ENCODE data around the gene NEDD4L.

DNA sequence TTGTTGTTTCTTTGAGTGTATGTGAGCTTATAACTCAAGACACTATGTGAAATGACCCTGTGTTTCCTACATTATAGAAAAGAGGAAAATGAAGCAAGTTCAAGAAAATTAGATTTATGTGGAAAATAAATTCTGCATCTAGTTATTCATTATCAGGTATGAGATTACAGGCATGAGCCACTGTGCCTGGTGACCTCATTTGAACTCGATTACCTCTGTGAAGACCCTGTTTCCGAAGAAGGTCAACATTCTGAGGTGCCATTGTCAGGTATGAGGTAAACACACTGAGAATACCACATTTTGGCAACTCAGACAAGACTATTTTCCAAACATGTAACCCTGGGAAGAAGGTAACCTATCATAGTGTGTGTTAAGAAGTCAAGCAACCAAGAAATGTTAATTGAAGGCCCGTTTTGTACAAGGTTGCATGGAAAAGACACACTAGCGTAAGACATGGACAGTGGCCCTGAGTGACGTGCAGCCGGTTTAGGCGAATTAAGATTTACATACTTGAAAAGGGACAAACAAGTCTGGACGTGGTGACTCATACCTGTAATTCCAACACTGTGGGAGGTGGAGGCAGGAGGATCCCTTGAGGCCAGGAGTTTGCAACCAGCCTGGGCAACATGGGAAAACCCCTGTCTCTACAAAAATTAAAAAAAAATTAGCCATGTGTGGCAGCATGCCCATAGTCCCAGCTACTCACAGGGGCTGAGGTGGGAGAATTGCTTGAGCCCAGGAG, 186.6 kb downstream of the NEDD4L start:
- TF ChIP-seq, protein P1, sequence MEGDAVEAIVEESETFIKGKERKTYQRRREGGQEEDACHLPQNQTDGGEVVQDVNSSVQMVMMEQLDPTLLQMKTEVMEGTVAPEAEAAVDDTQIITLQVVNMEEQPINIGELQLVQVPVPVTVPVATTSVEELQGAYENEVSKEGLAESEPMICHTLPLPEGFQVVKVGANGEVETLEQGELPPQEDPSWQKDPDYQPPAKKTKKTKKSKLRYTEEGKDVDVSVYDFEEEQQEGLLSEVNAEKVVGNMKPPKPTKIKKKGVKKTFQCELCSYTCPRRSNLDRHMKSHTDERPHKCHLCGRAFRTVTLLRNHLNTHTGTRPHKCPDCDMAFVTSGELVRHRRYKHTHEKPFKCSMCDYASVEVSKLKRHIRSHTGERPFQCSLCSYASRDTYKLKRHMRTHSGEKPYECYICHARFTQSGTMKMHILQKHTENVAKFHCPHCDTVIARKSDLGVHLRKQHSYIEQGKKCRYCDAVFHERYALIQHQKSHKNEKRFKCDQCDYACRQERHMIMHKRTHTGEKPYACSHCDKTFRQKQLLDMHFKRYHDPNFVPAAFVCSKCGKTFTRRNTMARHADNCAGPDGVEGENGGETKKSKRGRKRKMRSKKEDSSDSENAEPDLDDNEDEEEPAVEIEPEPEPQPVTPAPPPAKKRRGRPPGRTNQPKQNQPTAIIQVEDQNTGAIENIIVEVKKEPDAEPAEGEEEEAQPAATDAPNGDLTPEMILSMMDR (IDR thresholded peaks at IDR 0.05) = no peak
- TF ChIP-seq POLR2A (IDR thresholded peaks at IDR 0.05) = no peak
- TF ChIP-seq EP300 (IDR thresholded peaks at IDR 0.05) = no peak
